RWPE2 (cell line): ENCODE measurements around the gene C14orf132.

Experiments used
- ATAC-seq: fragments of 200-7000 bp; cut with Tn5 transposase; 3 replicates; pipeline ENCODE4 v1.9.1; 2021; ENCODE audit warnings: low read depth
- DNase-seq: peaks from one replicate; pipeline ENCODE4 v3.0.0-alpha.2; 2020; ENCODE audit warnings: low spot score
- H3K27ac ChIP-seq: fragments of 450-650 bp; 2 replicates; pipeline ENCODE4 v1.5.1; 2017; ENCODE audit warnings: mild to moderate bottlenecking; ENCODE audit not compliant: poor library complexity, severe bottlenecking
- H3K27me3 ChIP-seq: fragments of 250-450 bp; sonication (Bioruptor Pico); 2 replicates; pipeline ENCODE4 v1.5.1; 2021; ENCODE audit warnings: mild to moderate bottlenecking, moderate library complexity; ENCODE audit not compliant: insufficient read depth, poor library complexity, severe bottlenecking
- H3K36me3 ChIP-seq: fragments of 250-450 bp; sonication (Bioruptor Pico); 2 replicates; pipeline ENCODE4 v1.5.1; 2020; ENCODE audit warnings: low read depth, mild to moderate bottlenecking, moderate library complexity
- H3K4me1 ChIP-seq: fragments of 250-450 bp; sonication (Bioruptor Pico); 2 replicates; pipeline ENCODE4 v1.5.1; 2021; ENCODE audit warnings: mild to moderate bottlenecking, moderate library complexity; ENCODE audit not compliant: insufficient read depth, poor library complexity, severe bottlenecking
- H3K4me3 ChIP-seq: fragments of 250-450 bp; sonication (Bioruptor Pico); 2 replicates; pipeline ENCODE4 v1.5.1; 2021; ENCODE audit warnings: mild to moderate bottlenecking, moderate library complexity; ENCODE audit not compliant: severe bottlenecking
- H3K9me3 ChIP-seq: fragments of 250-450 bp; sonication (Bioruptor Pico); 2 replicates; pipeline ENCODE4 v1.5.1; 2021; ENCODE audit warnings: mild to moderate bottlenecking, moderate library complexity; ENCODE audit not compliant: severe bottlenecking
- CTCF ChIP-seq: fragments of 450-650 bp; IDR thresholded peaks from one replicate; pipeline ENCODE4 v1.5.1; 2017; ENCODE audit warnings: mild to moderate bottlenecking, moderate library complexity; ENCODE audit not compliant: poor library complexity, severe bottlenecking

Gene C14orf132

DNA sequence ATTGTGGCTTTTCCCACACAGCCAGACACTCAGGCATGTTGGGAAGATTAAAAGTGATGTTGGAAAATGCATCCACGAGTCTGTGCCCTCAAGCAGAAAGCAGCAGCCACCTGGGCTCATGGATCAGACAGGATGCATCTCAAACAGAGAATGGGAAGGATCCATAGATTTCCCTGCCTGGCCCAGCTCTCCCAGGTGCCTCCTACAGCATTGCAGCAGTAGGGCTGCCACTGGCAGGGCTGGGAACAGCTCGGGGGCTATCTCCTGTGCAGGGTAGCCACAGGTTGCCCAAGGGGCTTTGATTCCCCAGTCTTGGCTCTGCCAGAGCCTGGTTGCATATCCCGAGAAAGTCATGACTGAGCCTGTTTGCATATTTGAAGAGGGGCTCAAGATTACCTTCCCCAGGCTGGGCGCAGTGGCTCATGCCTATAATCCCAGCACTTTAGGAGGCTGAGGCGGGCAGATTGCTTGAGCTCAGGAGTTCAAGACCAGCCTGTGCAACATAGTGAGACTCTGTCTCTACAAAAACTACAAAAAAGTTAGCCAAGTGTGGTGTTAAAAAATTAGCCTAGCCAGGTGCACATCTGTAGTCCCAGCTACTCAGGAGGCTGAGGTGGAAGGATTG, 19.5 kb downstream of the C14orf132 start:
- ATAC-seq = no peak
- Histone ChIP-seq H3K4me1 (no peaks in the 10 kb centered on the region), H3K27me3 (peaks cover 4% of the 10 kb centered on the region), H3K36me3 (no peaks in the 10 kb centered on the region), H3K27ac (no peak overlapping the region), H3K9me3 (no peaks in the 10 kb centered on the region), H3K4me3 (no peak overlapping the region)
- TF ChIP-seq CTCF = no peak
- no peak for DNase-seq

- no peaks in the 10 kb centered on the region for H3K9me3 ChIP-seq
- no peak overlapping the region for H3K4me3 ChIP-seq
- ATAC-seq (no peak), DNase-seq (no peak)
- peaks cover 4% of the 10 kb centered on the region for H3K27me3 ChIP-seq
- TF ChIP-seq CTCF = no peak
- H3K27ac ChIP-seq = no peak overlapping the region
- H3K36me3 ChIP-seq = no peaks in the 10 kb centered on the region
- no peaks in the 10 kb centered on the region for H3K4me1 ChIP-seq
Observed at GRCh38 chr14:96059519-96060135, 20.5 kb downstream of the C14orf132 start.

DNA sequence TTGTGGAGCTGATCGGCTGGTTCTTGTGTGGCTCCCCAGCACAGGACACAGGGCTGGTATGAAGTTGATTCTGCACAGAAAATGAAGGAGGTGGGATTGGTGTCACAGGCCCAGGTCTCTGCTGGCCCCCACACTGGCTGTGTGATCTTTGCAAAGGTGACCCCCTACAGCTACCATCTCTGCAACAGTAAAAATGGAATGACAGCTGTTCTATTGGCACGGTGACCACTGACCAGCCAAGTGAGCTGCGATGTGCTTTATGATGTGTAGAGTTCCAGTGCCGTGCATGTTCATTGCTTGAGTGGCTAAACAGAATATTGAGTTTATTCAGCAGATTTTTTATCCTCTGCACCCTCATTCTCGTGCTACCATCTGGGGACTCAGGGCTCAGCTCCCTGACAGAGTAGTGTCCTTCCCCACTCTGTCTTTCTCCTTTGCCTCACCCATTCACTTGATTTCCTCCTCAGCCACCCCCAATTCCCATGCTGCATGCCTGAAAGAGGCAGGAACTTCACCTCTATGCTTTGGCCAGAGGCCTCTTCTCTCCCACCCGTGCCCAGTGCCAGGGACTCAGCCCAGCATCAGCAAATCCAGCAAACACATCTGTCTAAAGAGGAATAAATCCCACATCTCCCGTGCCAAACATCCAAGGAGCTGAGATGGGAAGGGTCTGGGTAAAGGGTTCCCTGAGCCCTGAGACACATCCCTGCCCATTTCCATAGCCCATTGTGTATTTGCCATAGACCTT, 21.2 kb downstream of the C14orf132 start:
- H3K4me1 ChIP-seq = no peaks in the 10 kb centered on the region
- H3K27me3 ChIP-seq = peaks cover 4% of the 10 kb centered on the region
- H3K36me3 ChIP-seq = no peaks in the 10 kb centered on the region
- no peaks in the 10 kb centered on the region for H3K9me3 ChIP-seq
- TF ChIP-seq CTCF = no peak
- H3K27ac ChIP-seq = no peak overlapping the region
- DNase-seq = peak; percentile 31
- H3K4me3 ChIP-seq = no peak overlapping the region
- ATAC-seq = no peak

DNA sequence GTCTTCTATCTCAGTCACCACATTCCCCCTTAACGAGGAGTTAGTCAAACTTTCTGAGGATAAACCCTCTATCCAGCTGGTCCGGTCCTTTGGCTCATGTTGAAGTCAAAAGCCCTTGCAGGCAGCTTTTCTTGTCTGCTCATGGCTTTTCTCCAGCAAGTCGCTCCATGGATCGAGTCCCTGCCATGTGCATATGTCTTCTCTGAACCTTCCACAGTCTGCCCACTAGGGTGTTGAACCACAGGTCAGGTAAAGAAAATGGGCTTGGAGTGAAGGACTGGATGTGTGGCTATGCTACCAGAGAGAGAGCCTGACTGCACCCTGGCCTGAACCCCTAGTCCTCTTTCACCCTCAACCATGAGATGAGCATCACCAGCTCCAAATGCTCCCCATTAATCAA, 22.8 kb downstream of the C14orf132 start:
- no peaks in the 10 kb centered on the region for H3K9me3 ChIP-seq
- H3K36me3 ChIP-seq = no peaks in the 10 kb centered on the region
- peaks cover 4% of the 10 kb centered on the region for H3K27me3 ChIP-seq
- ATAC-seq (no peak), DNase-seq (peak; percentile 26)
- no peaks in the 10 kb centered on the region for H3K4me1 ChIP-seq
- H3K4me3 ChIP-seq = no peak overlapping the region
- H3K27ac ChIP-seq = no peak overlapping the region
- TF ChIP-seq CTCF = no peak
